ENCODE results near the gene RAPH1. TPM values are rescaled to one million over a fixed set of nuclear protein-coding genes. Genes with fewer than 3 reads are reported as not detected.

The RAPH1 gene
- total and polyA plus RNA-seq, 9 of the 15 experiments (the other 6 are each of a cell fraction or from before 2014, with no cell fraction given), result 0.07 to 0.71 (median 0.27) TPM

DNA sequence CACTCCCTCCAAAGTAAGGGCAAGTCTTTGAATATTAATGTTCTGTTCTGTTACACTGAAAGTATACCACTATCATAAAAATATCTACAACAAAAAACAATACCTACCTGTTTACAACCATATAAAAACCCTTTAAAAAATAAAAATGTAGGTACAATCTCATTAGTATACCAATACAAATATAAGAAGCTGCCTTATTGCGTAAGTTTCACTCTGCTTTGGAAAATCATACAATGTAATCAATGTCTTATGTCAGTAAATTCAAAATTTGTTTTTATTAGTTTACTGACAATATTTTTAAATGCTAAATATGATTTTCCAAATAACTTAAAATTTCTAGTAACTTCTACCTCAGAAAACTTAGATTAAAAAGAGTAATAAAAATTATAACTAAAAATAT is 72.8 kb downstream of the RAPH1 start:
- Histone ChIP-seq H3K27me3 (ENCODE audit: control insufficient read depth in 2 of 2, insufficient read depth in 2 of 2, low read length in 2 of 2) (no peaks in the 10 kb centered on the region), H4K20me1 (replicated peaks; ENCODE audit: control insufficient read depth, insufficient read depth, low read length) (no peaks in the 10 kb centered on the region), H3K79me2 (ENCODE audit: control insufficient read depth, insufficient read depth, low read length) (no peaks in the 10 kb centered on the region), H3K9me3 (replicated peaks; ENCODE audit: control insufficient read depth, insufficient read depth, low read depth, low read length) (no peaks in the 10 kb centered on the region), H3K4me3 (no peak overlapping the region), H3K4me1 (replicated peaks in 1 of 2; ENCODE audit: control insufficient read depth in 2 of 2, insufficient read depth in 2 of 2, low read length in 2 of 2) (no peaks in the 10 kb centered on the region; a peak in 1 of 5 replicates), H2AFZ (ENCODE audit: low read depth, low read length) (no peak overlapping the region), H3K27ac (ENCODE audit: extremely low read depth, low read depth, low read length) (no peak overlapping the region), H3K36me3 (ENCODE audit: control insufficient read depth, insufficient read depth, low read length) (no peaks in the 10 kb centered on the region), H3K9ac (ENCODE audit: insufficient read depth in 1 of 2, low read depth in 2 of 2, low read length in 2 of 2) (no peak overlapping the region), H3K4me2 (ENCODE audit: insufficient read depth, low read length) (no peak overlapping the region), H3K9me1 (ENCODE audit: control insufficient read depth, insufficient read depth, low read length) (no peaks in the 10 kb centered on the region)
- WGBS (ENCODE audit: insufficient coverage, low coverage, missing lambda C conversion rate), result 23% methylated on average over 1 of the region's 1 CpG
- TF ChIP-seq CEBPG (CRISPR knock-in tag; IDR thresholded peaks at IDR 0.05) (no peak), CEBPG (tag; conservative IDR thresholded peaks at IDR 0.05 in 1 of 2, IDR thresholded peaks at IDR 0.05 in 1 of 2) (peak in 1 of 2 experiments; percentile 62; a peak in 1 of 4 replicates), SMARCA5 (IDR thresholded peaks at IDR 0.05) (no peak), CEBPB (tag; IDR thresholded peaks at IDR 0.05) (0 out of 2 replicates have a peak, but pooled peaks have one; percentile 21)
- in situ Hi-C loops (cut with MboI), result loop anchor here (25.0 kb wide), 1 partner anchor 875 kb away; no protein-coding TSS in a partner anchor
- intact Hi-C loops (cut with micrococcal nuclease), result no loop called here
- no TSS peak for BruUV-seq (replicated peaks)
- ChIA-PET CTCF (ENCODE audit: low intra/inter-chr PET ratio) (interaction anchor here (0.5 kb wide), 1 partner anchor 12 kb away, joined by 3 read pairs; no protein-coding TSS in a partner anchor), POLR2A (interaction anchor here (0.5 kb wide), 1 partner anchor 357 kb away, joined by 3 read pairs; no protein-coding TSS in a partner anchor)
- DNase-seq (ENCODE audit: extremely low read depth in 1 of 4, low spot score in 3 of 4) (no peak), ATAC-seq (no peak), FAIRE-seq (no peak)

DNA sequence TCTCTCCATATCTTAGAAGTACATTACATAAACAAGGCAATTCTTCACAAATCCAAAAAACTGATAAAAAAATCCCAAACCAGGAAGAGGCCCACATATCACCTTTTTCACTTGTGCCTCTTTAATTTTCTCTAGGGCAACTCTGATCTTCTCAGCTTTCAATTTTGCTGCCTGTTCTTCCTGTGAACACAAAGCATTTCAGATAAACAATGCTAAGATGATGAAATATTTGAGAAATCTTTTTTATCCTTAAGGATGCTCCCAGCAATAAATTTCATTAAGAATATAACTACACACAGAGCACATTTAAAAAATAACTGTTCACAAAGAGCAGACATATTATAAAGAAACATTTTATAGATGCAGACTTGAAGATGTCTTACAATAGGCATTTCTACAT is 73.4 kb downstream of the RAPH1 start:
- FAIRE-seq (no peak), DNase-seq (ENCODE audit: extremely low read depth in 1 of 4, low spot score in 3 of 4) (no peak), ATAC-seq (no peak)
- H3K27ac ChIP-seq (ENCODE audit: extremely low read depth, low read depth, low read length), result no peak overlapping the region
- intact Hi-C loops (cut with micrococcal nuclease) (no loop called here), in situ Hi-C loops (cut with MboI) (loop anchor here (25.0 kb wide), 1 partner anchor 874 kb away; no protein-coding TSS in a partner anchor)
- CTCF ChIA-PET (ENCODE audit: low intra/inter-chr PET ratio), result interaction anchor here (0.5 kb wide), 1 partner anchor 11 kb away, joined by 3 read pairs; no protein-coding TSS in a partner anchor
- no peaks in the 10 kb centered on the region for H3K36me3 ChIP-seq (ENCODE audit: control insufficient read depth, insufficient read depth, low read length)
- no peaks in the 10 kb centered on the region; a peak in 1 of 5 replicates for H3K4me1 ChIP-seq (replicated peaks in 1 of 2; ENCODE audit: control insufficient read depth in 2 of 2, insufficient read depth in 2 of 2, low read length in 2 of 2)
- TF ChIP-seq CEBPG (CRISPR knock-in tag; IDR thresholded peaks at IDR 0.05) (no peak), CEBPG (tag; conservative IDR thresholded peaks at IDR 0.05 in 1 of 2, IDR thresholded peaks at IDR 0.05 in 1 of 2) (peak in 1 of 2 experiments; percentile 36; a peak in 1 of 4 replicates), CCAR2 (IDR thresholded peaks at IDR 0.05; ENCODE audit: low read depth, low read length) (no peak)
- no peak overlapping the region for H3K9ac ChIP-seq (ENCODE audit: insufficient read depth in 1 of 2, low read depth in 2 of 2, low read length in 2 of 2)
- no peak overlapping the region for H3K4me3 ChIP-seq
- BruUV-seq (replicated peaks), result no TSS peak
- POLR2A ChIA-PET, result no interaction called here
- H3K4me2 ChIP-seq (ENCODE audit: insufficient read depth, low read length), result no peak overlapping the region
- H3K9me3 ChIP-seq (replicated peaks; ENCODE audit: control insufficient read depth, insufficient read depth, low read depth, low read length), result no peaks in the 10 kb centered on the region
- H3K79me2 ChIP-seq (ENCODE audit: control insufficient read depth, insufficient read depth, low read length), result no peaks in the 10 kb centered on the region
- H4K20me1 ChIP-seq (replicated peaks; ENCODE audit: control insufficient read depth, insufficient read depth, low read length), result no peaks in the 10 kb centered on the region
- no peaks in the 10 kb centered on the region for H3K27me3 ChIP-seq (ENCODE audit: control insufficient read depth in 2 of 2, insufficient read depth in 2 of 2, low read length in 2 of 2)
- H3K9me1 ChIP-seq (ENCODE audit: control insufficient read depth, insufficient read depth, low read length), result no peaks in the 10 kb centered on the region
- H2AFZ ChIP-seq (ENCODE audit: low read depth, low read length), result no peak overlapping the region

Data from K562 (cell line).